RWPE1 (cell line): ENCODE results near the gene IGSF11.

ENCODE experiments used
- CTCF ChIA-PET: fragments of 350-600 bp; sonication (Branson Sonifier 250); formaldehyde crosslinking; extraction: SDS; loops from one replicate; lab custom pipeline; 2021; lab: Yijun Ruan, JAX
- POLR2A ChIA-PET: fragments of 400-600 bp; formaldehyde crosslinking; extraction: SDS; loops from one replicate; lab custom pipeline; 2020; ENCODE audit warnings: antibody characterized with exemption; ENCODE audit not compliant: low non-redundant PET; lab: Yijun Ruan, JAX
- DNase-seq: peaks from one replicate; pipeline ENCODE4 v3.0.0; 2012; ENCODE audit warnings: low spot score
- H3K27ac ChIP-seq: fragments of 450-650 bp; 2 replicates; pipeline ENCODE4 v1.5.1; 2017
- CTCF ChIP-seq: fragments of 450-650 bp; conservative IDR thresholded peaks from 2 replicates; pipeline ENCODE4 v1.5.1; 2017; ENCODE audit warnings: low read depth, mild to moderate bottlenecking

The IGSF11 gene

DNA sequence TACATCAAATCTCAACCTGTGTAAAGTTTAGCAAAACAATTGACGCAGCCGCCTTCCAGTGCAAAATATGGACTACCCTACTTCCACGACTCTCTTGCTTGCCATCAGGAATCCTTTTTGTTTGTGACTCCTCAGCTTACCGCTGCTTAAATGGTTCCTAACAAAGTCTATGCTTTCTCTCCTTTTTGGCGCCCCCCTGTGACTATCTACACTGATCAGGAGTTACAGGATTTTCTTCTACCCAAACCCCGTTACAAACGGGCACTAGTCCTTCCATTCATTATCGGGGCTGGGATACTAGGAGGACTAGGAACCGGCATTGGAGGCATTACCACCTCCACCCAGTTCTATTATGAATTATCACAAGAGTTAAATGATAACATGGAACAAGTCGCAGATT, 184.0 kb downstream of the IGSF11 start:
- CTCF ChIA-PET, result interaction anchor here (0.6 kb wide), 1 partner anchor 202 kb away, joined by 3 read pairs; no protein-coding TSS in a partner anchor
- TF ChIP-seq CTCF, result no peak

More for the DNA sequence above, 184.0 kb downstream of the IGSF11 start:
- DNase-seq, result no peak
- POLR2A ChIA-PET, result no interaction called here
- H3K27ac ChIP-seq, result no peak overlapping the region
